IgD-negative memory B cell (primary cell): ENCODE measurements around the gene KANTR. TPM values are rescaled to one million over a fixed set of nuclear protein-coding genes. Genes with fewer than 3 reads are reported as not detected.

Source experiments
- H3K27ac Mint-ChIP-seq, 3 donors: one replicate each; pipeline ENCODE4 v1.8.0; 2020 to 2022; ENCODE audit warnings: mild to moderate bottlenecking in 3 of 3, mixed read lengths in 3 of 3, moderate library complexity in 1 of 3
- H3K27me3 Mint-ChIP-seq: one replicate; pipeline ENCODE4 v1.8.0; 2021; ENCODE audit warnings: mixed read lengths
- H3K36me3 Mint-ChIP-seq: one replicate; pipeline ENCODE4 v1.8.0; 2020; ENCODE audit warnings: mild to moderate bottlenecking, mixed read lengths
- H3K4me1 Mint-ChIP-seq, 3 donors: one replicate each; pipeline ENCODE4 v1.8.0; 2020 to 2022; ENCODE audit warnings: mixed read lengths in 3 of 3, mild to moderate bottlenecking in 1 of 3
- H3K4me3 Mint-ChIP-seq, 4 donors: one replicate each; pipeline ENCODE4 v1.8.0; 2020 to 2022; ENCODE audit warnings: mild to moderate bottlenecking in 4 of 4, mixed read lengths in 4 of 4, moderate library complexity in 3 of 4
- H3K9me3 Mint-ChIP-seq, 3 donors: one replicate each; pipeline ENCODE4 v1.8.0; 2020 to 2021; ENCODE audit warnings: mixed read lengths in 3 of 3, mild to moderate bottlenecking in 1 of 3
- polyA plus RNA-seq: library from polyadenylated mRNA; unstranded; fragments of 300-500 nt; fragmentation: Illumina TruSeq; gene quantifications from one replicate; pipeline ENCODE4 v1.2.3, GENCODE V29; 2021

Gene KANTR, protein sequence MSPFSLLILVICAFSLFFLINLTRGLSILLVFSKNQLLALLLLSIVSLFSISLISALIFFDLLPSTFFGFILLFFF
- polyA plus RNA-seq, result 1.9 TPM

DNA sequence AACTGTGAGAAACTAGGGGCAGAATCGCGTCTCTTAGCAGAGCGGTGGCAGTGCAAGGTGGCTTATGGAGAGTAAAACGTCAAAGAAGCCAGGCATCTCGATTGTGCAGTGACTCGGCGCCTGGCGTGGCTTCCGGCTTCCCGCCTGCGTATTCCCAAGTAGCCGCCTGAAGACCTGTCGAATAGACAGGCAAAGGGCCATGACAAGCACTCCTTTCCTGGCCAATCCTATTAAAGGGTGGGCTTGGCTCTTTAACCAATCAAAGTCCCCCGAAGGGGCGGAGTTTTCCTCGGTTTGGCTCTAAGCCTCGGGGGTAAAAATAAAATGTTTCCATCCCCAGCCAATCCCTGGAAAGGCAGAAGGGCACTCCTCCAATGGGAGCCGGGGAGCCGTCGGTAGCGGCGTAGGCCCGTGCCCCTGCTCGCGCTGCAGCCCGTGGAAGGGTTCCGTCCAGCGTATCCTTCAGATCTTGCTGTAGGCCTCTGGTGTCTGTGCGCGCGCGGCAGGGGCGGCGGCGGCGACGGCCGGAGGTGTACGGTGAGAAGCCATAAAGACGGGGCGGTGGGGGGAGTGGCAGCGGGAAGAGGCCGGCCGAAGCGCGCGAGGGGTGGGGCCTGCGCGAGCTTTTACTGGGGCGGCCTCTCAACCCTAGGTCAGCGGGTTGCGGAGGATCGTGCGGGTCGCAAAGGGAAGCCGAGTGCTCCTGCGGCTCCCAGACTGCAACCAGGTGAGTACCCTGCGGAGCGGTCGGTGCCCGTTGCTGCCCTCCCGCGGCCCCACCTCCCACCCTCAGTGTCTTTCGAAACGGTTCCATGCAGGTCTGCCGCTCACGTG is at the start of gene KANTR:
KANTR (plus strand) TSS at position 395 of the 834 bp plus-strand sequence. CDS start 30,131 bp downstream, outside the sequence.
- Mint-ChIP-seq H3K4me1 (peaks cover 6 to 21% (median 7%) of the 10 kb centered on the region in 3 donors), H3K27ac (peak within 1 kb of the TSS; percentile 77 to 99 (median 93)), H3K27me3 (no peaks in the 10 kb centered on the region), H3K4me3 (peak within 1 kb of the TSS; percentile 86 to 99 (median 94)), H3K9me3 (no peaks in the 10 kb centered on the region), H3K36me3 (no peaks in the 10 kb centered on the region)

DNA sequence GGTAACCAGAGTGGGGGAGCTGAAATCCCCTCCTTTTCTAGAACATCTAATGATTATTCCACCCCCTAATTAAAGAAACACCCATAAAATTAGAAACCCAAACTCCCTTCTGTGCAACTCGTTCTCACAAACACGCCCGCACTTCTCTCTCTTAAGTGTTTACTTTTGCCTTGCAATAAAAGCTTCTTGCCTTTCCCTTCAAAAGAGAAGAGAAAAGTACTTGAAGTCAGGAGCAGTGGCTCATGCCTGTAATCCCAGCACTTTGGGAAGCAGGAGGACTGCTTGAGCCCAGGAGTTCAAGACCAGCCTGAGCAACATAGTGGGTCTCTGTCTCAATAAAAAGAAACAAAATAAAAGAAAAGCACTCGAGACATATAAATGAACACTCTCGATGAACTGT is 48.9 kb upstream of the KANTR start:
- Mint-ChIP-seq H3K4me1 (no peaks in the 10 kb centered on the region), H3K27me3 (peaks cover 5% of the 10 kb centered on the region), H3K36me3 (no peaks in the 10 kb centered on the region), H3K9me3 (no peaks in the 10 kb centered on the region), H3K27ac (no peak overlapping the region), H3K4me3 (no peak overlapping the region)

DNA sequence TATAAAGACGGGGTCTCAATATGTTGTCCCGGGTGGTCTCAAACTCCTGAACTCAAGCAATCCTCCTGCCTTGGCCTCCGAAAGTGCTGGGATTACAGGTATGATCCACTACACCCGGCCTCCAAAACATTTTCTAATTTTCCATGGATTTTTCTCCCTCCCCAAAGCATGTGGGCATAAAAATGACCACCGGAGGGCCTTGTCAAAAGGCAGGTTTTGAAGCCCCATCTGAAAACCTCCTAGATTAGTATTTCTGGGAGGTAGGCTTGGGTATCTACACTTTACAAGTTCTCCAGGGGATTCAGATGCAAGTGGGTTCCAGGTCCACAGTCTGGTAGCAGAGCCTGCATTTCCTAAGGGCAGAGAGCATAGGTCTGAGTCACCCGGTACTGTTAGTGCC is 46.7 kb upstream of the KANTR start:
- H3K36me3 Mint-ChIP-seq, result no peaks in the 10 kb centered on the region

DNA sequence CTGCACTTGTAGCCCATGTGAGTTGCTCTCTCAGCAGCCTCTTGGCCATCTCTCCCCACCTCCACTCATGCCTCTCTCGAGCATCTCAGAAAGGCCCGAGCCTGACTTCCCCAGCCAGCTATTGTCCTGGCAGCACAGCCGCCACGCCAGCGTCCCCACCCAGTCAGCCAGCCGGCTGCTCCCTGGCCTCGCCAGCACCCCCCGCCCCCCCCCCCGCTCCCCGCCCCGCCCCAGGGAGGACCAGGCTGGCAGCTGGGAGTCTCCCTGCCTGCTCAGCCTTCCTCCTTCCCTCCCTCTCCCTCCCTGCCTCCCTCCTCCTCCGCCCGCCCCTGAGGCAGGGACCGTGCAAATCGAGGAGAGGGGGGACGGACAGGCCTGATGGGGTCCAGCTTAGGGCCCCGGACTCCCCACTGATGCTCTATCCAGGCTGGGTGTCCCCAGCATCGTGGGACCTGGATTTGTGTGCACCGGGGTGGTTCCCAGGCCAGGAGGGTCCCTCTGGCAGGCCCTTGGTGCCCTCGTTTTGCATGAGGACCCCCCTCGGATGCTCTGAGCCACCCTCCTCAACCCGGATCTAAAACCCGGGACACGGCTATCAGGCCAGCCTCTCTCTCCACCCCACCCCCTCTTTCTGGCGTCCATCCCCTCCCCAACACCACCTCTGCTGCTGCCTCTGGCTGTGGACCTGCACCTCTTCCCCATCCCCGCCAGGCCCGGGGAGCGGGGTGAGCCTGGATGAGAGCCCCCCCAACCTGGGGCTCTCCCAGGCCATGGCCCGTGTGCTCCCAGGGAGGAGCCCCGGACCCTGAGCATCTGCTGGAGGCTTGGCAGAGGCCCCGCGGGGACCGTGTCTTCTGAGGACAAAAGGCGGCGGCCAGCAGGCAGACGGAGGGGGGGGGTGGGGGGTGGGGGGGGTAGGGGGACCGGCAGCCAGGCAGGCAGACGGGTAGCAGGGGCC is 45.5 kb upstream of the KANTR start, which contains the start of gene GPR173:
GPR173 (plus strand) TSS at position 621 of the 958 bp plus-strand sequence. CDS start 27,833 bp downstream, outside the sequence.
- H3K9me3 Mint-ChIP-seq, result no peaks in the 10 kb centered on the region
- no peaks in the 10 kb centered on the region for H3K4me1 Mint-ChIP-seq
- no peak within 1 kb of the TSS for H3K27ac Mint-ChIP-seq
- peaks cover 8% of the 10 kb centered on the region for H3K27me3 Mint-ChIP-seq
- peak within 1 kb of the TSS in 1 of 4 donors; percentile 58 for H3K4me3 Mint-ChIP-seq
- no peaks in the 10 kb centered on the region for H3K36me3 Mint-ChIP-seq

More for the DNA sequence above, 46.7 kb upstream of the KANTR start:
- no peak overlapping the region for H3K4me3 Mint-ChIP-seq
- no peaks in the 10 kb centered on the region for H3K4me1 Mint-ChIP-seq
- H3K9me3 Mint-ChIP-seq, result no peaks in the 10 kb centered on the region
- no peak overlapping the region for H3K27ac Mint-ChIP-seq
- H3K27me3 Mint-ChIP-seq, result peaks cover 8% of the 10 kb centered on the region

DNA sequence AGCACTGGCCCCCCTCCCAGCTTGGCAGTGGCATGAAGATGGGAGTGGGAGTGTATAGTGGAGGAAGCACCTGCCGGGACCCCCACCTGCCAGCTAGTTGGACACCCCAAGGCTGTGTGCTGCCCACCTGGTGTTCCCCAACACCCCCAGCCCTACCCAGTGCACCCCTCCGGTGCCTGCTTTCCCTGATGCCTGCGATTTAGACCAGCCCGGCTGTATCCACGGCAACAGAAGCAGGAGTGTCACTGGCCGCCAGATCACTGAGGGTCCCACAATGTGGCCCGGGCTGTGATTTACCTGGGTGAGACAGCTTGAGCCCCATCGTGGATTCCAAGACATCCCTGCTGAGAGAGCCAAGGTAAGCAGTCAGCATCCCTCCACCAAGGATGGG is 44.8 kb upstream of the KANTR start:
- H3K4me1 Mint-ChIP-seq, result no peaks in the 10 kb centered on the region
- no peaks in the 10 kb centered on the region for H3K9me3 Mint-ChIP-seq
- peak overlapping the region in 1 of 4 donors; percentile 58 for H3K4me3 Mint-ChIP-seq
- H3K36me3 Mint-ChIP-seq, result no peaks in the 10 kb centered on the region
- H3K27me3 Mint-ChIP-seq, result peaks cover 9% of the 10 kb centered on the region
- H3K27ac Mint-ChIP-seq, result no peak overlapping the region

DNA sequence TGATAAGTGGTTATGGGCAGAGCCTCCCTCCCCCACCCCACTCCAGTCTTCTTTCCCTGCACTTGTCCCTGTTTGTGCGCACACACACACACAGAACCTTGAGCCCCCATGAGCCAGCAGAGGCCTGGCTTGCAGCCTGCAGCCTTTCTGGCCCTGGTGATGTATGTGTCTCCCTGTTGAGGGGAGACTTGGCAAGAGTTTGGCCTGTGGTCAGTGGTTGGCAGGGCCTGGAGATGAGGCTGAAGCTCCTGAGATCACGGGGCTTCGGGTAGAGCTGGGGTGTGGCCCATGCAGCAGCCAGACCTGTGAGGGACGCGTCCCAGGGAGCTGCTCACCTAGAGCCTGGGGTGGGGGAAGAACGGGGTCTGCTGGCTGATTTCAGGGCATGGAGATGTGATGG is 43.1 kb upstream of the KANTR start:
- H3K4me3 Mint-ChIP-seq, result no peak overlapping the region
- H3K9me3 Mint-ChIP-seq, result no peaks in the 10 kb centered on the region
- H3K27me3 Mint-ChIP-seq, result peaks cover 9% of the 10 kb centered on the region
- no peak overlapping the region for H3K27ac Mint-ChIP-seq
- no peaks in the 10 kb centered on the region for H3K4me1 Mint-ChIP-seq
- H3K36me3 Mint-ChIP-seq, result no peaks in the 10 kb centered on the region

DNA sequence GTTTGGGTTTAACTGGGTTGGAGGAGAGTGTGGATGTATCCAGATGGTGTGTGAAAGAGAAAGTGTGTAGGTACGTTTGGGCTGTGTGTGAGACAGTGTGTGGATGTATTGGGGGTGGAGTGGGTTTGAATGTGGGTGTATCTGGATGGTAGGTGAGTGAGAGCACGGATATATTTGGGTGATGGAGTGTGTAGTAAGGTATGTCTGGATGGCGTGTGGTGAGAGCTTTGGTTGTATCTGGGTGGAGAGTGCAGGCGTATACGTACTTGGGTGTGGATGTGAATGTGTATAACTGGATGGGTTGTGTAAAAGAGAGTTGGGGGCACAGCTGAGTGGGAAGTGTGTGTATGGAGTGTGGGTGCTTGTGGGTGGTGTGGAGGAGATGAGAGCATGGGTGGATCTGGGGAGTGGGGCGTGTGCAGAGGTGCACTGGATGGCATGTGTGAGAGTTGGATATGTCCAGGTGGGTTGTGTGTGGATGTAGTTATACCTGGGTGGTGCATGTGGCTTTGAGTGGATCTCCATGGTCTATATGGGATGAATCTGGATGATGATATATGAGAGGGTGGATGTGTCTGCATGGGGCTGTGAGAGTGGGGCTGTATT is 38.6 kb upstream of the KANTR start:
- Mint-ChIP-seq H3K4me3 (no peak overlapping the region), H3K27ac (no peak overlapping the region), H3K27me3 (peaks cover 5% of the 10 kb centered on the region), H3K9me3 (no peaks in the 10 kb centered on the region), H3K4me1 (no peaks in the 10 kb centered on the region), H3K36me3 (no peaks in the 10 kb centered on the region)

DNA sequence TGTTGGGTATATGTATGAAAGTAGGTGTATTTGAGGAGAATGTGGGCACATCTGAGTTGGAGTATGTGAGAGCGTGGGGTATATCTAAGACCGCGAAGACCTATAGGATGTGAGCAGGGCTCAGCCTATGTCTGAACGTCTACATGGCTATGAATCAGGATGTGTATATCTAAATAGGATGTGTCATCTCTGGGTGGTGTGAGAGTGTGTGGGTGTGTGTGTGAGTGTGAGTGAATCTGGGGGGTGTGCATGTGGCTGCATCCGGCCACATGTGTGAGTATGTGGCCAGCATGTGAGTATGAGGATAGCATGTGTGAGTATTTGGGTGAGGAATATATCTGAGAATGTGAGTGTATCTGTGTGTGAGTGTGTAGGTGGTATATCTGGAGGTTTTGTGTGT is 37.6 kb upstream of the KANTR start:
- H3K4me3 Mint-ChIP-seq, result no peak overlapping the region
- no peaks in the 10 kb centered on the region for H3K9me3 Mint-ChIP-seq
- no peak overlapping the region for H3K27ac Mint-ChIP-seq
- H3K36me3 Mint-ChIP-seq, result no peaks in the 10 kb centered on the region
- peaks cover 2% of the 10 kb centered on the region for H3K27me3 Mint-ChIP-seq
- H3K4me1 Mint-ChIP-seq, result no peaks in the 10 kb centered on the region

DNA sequence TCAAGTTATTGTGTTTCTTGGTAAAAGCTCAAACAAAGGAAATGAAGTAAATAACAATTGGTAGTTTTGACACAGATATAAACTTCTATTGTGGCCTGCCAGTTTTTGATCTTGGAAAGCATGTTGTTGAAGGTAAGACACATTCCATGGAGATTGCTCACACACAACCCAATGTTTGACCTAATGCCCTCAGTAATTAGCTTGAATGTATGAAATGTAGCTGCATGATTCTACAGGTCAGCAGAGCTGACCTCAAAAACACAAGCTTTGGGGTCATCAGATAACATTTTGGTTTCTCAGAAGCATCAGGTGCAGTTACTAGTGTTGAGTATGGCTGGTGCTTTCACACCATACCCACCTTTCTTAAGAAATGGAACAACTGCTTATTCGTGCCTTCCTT is 28.8 kb upstream of the KANTR start:
- peaks cover 6% of the 10 kb centered on the region for H3K27me3 Mint-ChIP-seq
- H3K4me1 Mint-ChIP-seq, result no peaks in the 10 kb centered on the region
- H3K4me3 Mint-ChIP-seq, result no peak overlapping the region
- no peak overlapping the region for H3K27ac Mint-ChIP-seq
- H3K9me3 Mint-ChIP-seq, result no peaks in the 10 kb centered on the region
- H3K36me3 Mint-ChIP-seq, result no peaks in the 10 kb centered on the region

DNA sequence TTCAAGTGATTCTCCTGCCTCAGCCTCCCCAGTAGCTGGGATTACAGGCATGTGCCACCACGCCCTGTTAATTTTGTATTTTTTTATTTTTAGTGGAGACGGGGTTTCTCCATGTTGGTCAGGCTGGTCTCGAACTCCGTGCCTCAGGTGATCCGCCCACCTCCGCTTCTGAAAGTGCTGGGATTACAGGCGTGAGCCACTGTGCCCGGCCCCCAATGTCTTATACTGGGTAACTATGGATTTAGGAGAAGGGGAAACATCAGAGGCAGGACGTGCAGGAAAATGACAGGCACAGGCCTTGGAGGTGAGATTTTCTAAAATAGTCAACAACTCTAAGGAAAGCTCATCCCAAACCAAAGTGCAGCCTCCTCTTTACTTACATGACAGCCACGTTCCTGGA is 22.9 kb upstream of the KANTR start:
- H3K4me3 Mint-ChIP-seq, result no peak overlapping the region
- no peaks in the 10 kb centered on the region for H3K9me3 Mint-ChIP-seq
- H3K27me3 Mint-ChIP-seq, result peaks cover 2% of the 10 kb centered on the region
- peaks cover 0 to 12% (median 5%) of the 10 kb centered on the region in 3 donors for H3K4me1 Mint-ChIP-seq
- peak overlapping the region in 2 of 3 donors; percentile 3 to 92 for H3K27ac Mint-ChIP-seq
- no peaks in the 10 kb centered on the region for H3K36me3 Mint-ChIP-seq

DNA sequence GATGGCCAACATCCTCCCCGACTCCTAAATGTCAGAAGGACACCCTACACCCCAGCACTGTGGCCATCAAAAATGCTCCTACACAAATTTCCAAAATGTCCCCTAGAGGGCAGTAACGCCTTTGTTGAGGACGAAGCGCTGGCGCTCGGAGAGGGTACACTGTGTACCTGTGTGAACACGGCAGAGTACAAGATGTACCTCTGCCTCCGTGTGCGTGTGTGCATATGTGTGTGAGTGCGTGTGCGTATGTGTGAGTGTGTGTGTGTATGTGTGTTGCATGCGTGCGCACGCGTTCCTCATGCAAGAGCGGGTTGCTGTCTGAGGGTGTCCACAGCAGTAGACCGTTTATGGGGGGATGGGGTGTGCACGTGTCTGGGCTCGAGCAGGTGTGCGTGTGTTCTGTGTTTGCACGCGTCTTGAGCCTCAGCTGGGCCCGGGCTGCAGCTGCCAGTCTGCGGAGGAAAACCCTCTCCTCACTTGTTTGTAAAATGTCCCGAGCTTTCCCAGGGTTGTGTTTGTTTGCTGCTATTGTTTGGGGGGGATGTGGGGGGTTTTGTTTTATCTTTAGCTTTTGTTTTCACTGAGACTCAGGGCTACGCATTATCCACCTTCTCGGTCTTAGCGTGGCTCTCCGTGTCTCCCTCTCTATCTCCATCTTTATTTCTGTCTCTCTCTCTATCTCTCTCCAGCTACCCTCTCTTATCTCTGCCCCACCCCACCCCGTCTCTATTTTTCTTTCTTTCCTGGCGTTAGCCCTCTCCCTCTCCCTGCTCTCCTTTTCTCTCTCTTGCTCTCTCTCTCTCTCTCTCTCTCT is 22.1 kb upstream of the KANTR start:
- H3K4me3 Mint-ChIP-seq, result peak overlapping the region; percentile 60 to 89 (median 84)
- peaks cover 2% of the 10 kb centered on the region for H3K27me3 Mint-ChIP-seq
- no peaks in the 10 kb centered on the region for H3K36me3 Mint-ChIP-seq
- H3K4me1 Mint-ChIP-seq, result peaks cover 0 to 12% (median 5%) of the 10 kb centered on the region in 3 donors
- H3K27ac Mint-ChIP-seq, result peak overlapping the region; percentile 3 to 92 (median 40)
- no peaks in the 10 kb centered on the region for H3K9me3 Mint-ChIP-seq

DNA sequence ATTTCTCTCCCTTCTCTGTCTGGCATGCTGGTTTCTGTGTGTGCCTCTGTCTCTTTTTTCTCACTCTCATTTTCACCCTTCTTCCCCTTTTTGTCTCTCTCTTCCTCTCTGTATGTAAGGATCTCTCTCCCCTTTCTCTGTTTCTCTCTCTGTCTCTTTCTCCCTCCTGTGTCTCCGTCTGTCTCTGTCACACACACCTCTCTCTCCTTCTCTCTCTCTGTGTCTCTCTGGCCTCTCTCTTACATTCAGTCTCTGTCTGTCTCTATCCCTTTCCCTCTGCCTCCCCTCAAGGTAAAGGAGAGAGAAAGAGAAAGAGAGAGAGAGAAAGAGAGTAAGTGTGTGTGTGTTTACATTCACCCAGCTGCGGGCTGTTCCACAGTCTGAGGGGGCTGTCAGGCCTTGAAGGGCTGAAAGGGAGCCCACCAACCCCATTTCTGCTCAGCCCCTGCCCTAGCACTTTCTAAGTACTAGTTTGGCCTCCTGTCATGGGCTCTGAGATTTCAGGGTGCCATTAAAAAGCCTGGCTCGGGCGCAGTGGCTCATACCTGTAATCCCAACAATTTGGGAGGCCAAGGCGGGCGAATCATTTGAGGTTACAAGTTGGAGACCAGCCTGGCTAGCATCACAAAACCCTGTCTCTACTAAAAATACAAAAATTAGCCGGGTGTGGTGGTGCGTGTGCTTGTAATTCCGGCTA is 21.4 kb upstream of the KANTR start:
- H3K4me3 Mint-ChIP-seq, result peak overlapping the region; percentile 60 to 89 (median 84)
- H3K9me3 Mint-ChIP-seq, result no peaks in the 10 kb centered on the region
- peaks cover 2% of the 10 kb centered on the region for H3K27me3 Mint-ChIP-seq
- peaks cover 0 to 12% (median 5%) of the 10 kb centered on the region in 3 donors for H3K4me1 Mint-ChIP-seq
- H3K27ac Mint-ChIP-seq, result peak overlapping the region; percentile 3 to 92 (median 40)
- no peaks in the 10 kb centered on the region for H3K36me3 Mint-ChIP-seq

DNA sequence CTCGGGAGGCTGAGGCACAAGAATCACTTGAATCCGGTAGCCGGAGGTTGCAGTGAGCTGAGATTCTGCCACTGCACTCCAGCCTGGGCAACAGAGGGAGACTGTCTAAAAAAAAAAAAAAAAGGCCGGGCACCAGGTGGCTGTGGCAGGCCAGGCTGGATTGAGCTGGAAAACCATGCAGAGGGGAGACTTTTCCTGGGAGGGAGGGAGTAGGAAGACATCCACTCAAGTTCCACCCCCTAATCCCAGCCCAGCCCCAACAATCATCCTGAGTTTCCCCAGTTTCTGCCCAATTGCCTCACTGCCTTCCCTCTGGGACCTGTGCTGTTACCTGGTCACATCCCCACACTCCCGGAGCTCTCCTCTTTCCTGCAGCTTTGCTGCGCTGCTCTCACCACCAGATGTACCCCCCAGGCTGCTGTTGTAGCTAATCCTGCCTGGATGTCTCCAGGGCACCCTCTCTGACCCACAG is 20.8 kb upstream of the KANTR start:
- Mint-ChIP-seq H3K27ac (peak overlapping the region; percentile 3 to 75 (median 23)), H3K9me3 (no peaks in the 10 kb centered on the region), H3K4me3 (peak overlapping the region in 2 of 4 donors; percentile 17 to 53)

More for the DNA sequence above, 20.8 kb upstream of the KANTR start:
- H3K36me3 Mint-ChIP-seq, result no peaks in the 10 kb centered on the region
- peaks cover 2% of the 10 kb centered on the region for H3K27me3 Mint-ChIP-seq
- H3K4me1 Mint-ChIP-seq, result peaks cover 0 to 12% (median 5%) of the 10 kb centered on the region in 3 donors
